Measurements from ENCODE around the gene ZSCAN4. TPM values are rescaled to one million over a fixed set of nuclear protein-coding genes. Genes with fewer than 3 reads are reported as not detected.

ZSCAN4 gene
- total RNA-seq: 0.07 TPM in 1 of 2 replicates, not detected in the other

GRCh38 chr19:57668635-57669034 lies at the start of gene ZSCAN4:
ZSCAN4 (plus strand) TSS chr19:57668935; CDS start chr19:57676146, 7,211 bp downstream.

GRCh38 chr19:57632987-57633831 lies 35.5 kb upstream of the ZSCAN4 start, which contains the start of gene ZNF211:
ZNF211 (plus strand) TSS chr19:57633168; CDS start chr19:57633347, 179 bp downstream.

GRCh38 chr19:57708641-57709361 lies 40.1 kb downstream of the ZSCAN4 start, which contains the start of gene ZNF154:
ZNF154 (minus strand) TSS chr19:57709204; CDS start chr19:57708971, 233 bp downstream.

Other genes starting within 250 kb of the ZSCAN4 start
- 10.0 and 15.4 TPM in 2 replicates for gene ZNF749, start 233.6 kb upstream of the ZSCAN4 start, total RNA-seq
- gene VN1R1, start 211.8 kb upstream of the ZSCAN4 start, total RNA-seq: 0.72 and 0.76 TPM in 2 replicates
- 17.5 and 19.9 TPM in 2 replicates for gene ZNF772, start 191.4 kb upstream of the ZSCAN4 start, total RNA-seq
- gene ZNF419, start 181.2 kb upstream of the ZSCAN4 start, total RNA-seq: 13.8 and 13.9 TPM in 2 replicates
- 13.7 and 22.1 TPM in 2 replicates for gene ZNF773, start 169.0 kb upstream of the ZSCAN4 start, total RNA-seq
- gene ZNF549, start 141.6 kb upstream of the ZSCAN4 start, total RNA-seq: 6.5 and 7.2 TPM in 2 replicates
- 9.1 and 13.0 TPM in 2 replicates for gene ZNF550, start 109.1 kb upstream of the ZSCAN4 start, total RNA-seq
- gene ZNF416, start 90.0 kb upstream of the ZSCAN4 start, total RNA-seq: 5.4 and 5.5 TPM in 2 replicates
- 5.2 and 6.8 TPM in 2 replicates for gene ZIK1, start 84.8 kb upstream of the ZSCAN4 start, total RNA-seq
- gene ZNF530, start 69.0 kb upstream of the ZSCAN4 start, total RNA-seq: 2.1 and 2.3 TPM in 2 replicates
- gene ZNF134, start 54.7 kb upstream of the ZSCAN4 start, total RNA-seq: 20.7 and 21.9 TPM in 2 replicates
- gene ZNF211, start 35.8 kb upstream of the ZSCAN4 start, total RNA-seq: 10.8 and 11.0 TPM in 2 replicates
- 5.3 and 5.7 TPM in 2 replicates for gene ZNF551, start 13.0 kb downstream of the ZSCAN4 start, total RNA-seq
- gene ZNF154, start 40.3 kb downstream of the ZSCAN4 start, total RNA-seq: 7.0 and 8.1 TPM in 2 replicates
- gene ZNF671, start 58.7 kb downstream of the ZSCAN4 start, total RNA-seq: 9.5 and 11.7 TPM in 2 replicates
- gene ZNF776, start 77.9 kb downstream of the ZSCAN4 start, total RNA-seq: 13.2 and 14.1 TPM in 2 replicates
- 13.7 and 15.0 TPM in 2 replicates for gene ZNF586, start 100.7 kb downstream of the ZSCAN4 start, total RNA-seq
- 4.3 and 4.4 TPM in 2 replicates for gene ZNF552, start 146.0 kb downstream of the ZSCAN4 start, total RNA-seq
- gene ZNF587B, start 161.4 kb downstream of the ZSCAN4 start, total RNA-seq: 20.1 and 23.4 TPM in 2 replicates
- gene ZNF587, start 180.9 kb downstream of the ZSCAN4 start, total RNA-seq: 33.7 and 35.8 TPM in 2 replicates
- gene ZNF814, start 220.1 kb downstream of the ZSCAN4 start, total RNA-seq: 6.6 and 8.0 TPM in 2 replicates
- gene ZNF417, start 247.7 kb downstream of the ZSCAN4 start, total RNA-seq: 20.2 and 25.7 TPM in 2 replicates

Data from smooth muscle cell of the pulmonary artery (primary cell).